Loucy (cell line): Measurements from ENCODE around the gene RGS9.

Experiments
- H2AFZ ChIP-seq: fragments of 200-600 bp; sonication (generic); 2 replicates; pipeline ENCODE4 v1.6.0; 2016; ENCODE audit warnings: antibody characterized with exemption, mild to moderate bottlenecking, low read length, moderate library complexity
- H3F3A ChIP-seq: fragments of 200-600 bp; 2 replicates; pipeline ENCODE4 v1.6.0; 2016; ENCODE audit warnings: antibody characterized with exemption, low read depth, mild to moderate bottlenecking
- H3K27me3 ChIP-seq: fragments of 200-600 bp; sonication (generic); 2 replicates; pipeline ENCODE4 v1.6.1; 2014; ENCODE audit warnings: low read length, mild to moderate bottlenecking; ENCODE audit not compliant: insufficient read depth, poor library complexity, severe bottlenecking
- H3K36me3 ChIP-seq: fragments of 200-600 bp; sonication (generic); 2 replicates; pipeline ENCODE4 v1.6.1; 2016; ENCODE audit warnings: low read length; ENCODE audit not compliant: insufficient read depth
- H3K4me1 ChIP-seq: fragments of 200-600 bp; sonication (generic); 2 replicates; pipeline ENCODE4 v1.5.1; 2014; ENCODE audit warnings: low read length, mild to moderate bottlenecking; ENCODE audit not compliant: insufficient read depth, poor library complexity, severe bottlenecking
- H3K4me2 ChIP-seq: fragments of 200-600 bp; sonication (generic); 2 replicates; pipeline ENCODE4 v1.6.0; 2014; ENCODE audit warnings: antibody characterized with exemption, low read length, low read depth, mild to moderate bottlenecking; ENCODE audit not compliant: poor library complexity, severe bottlenecking
- H3K4me3 ChIP-seq: fragments of 200-600 bp; sonication (generic); 2 replicates; pipeline ENCODE4 v1.5.1; 2014; ENCODE audit warnings: low read length, mild to moderate bottlenecking, mixed read lengths; ENCODE audit not compliant: poor library complexity, severe bottlenecking
- H3K79me2 ChIP-seq: fragments of 200-600 bp; sonication (generic); 2 replicates; pipeline ENCODE4 v1.6.1; 2014; ENCODE audit warnings: low read length; ENCODE audit not compliant: insufficient read depth
- H3K9ac ChIP-seq: fragments of 200-600 bp; sonication (generic); 2 replicates; pipeline ENCODE4 v1.6.0; 2014; ENCODE audit warnings: mild to moderate bottlenecking, low read depth, low read length, moderate library complexity; ENCODE audit not compliant: poor library complexity, severe bottlenecking
- H3K9me2 ChIP-seq: fragments of 200-600 bp; sonication (generic); replicated peaks from 2 replicates; pipeline ENCODE4 v1.6.1; 2016; ENCODE audit warnings: low read depth, low read length, mixed read lengths
- H3K9me3 ChIP-seq: fragments of 200-600 bp; sonication (generic); 2 replicates; pipeline ENCODE4 v1.6.1; 2014; ENCODE audit warnings: mild to moderate bottlenecking, antibody characterized with exemption, low read length, low read depth; ENCODE audit not compliant: insufficient read depth
- H4K20me1 ChIP-seq: fragments of 200-600 bp; sonication (generic); 2 replicates; pipeline ENCODE4 v1.6.0; 2014; ENCODE audit warnings: antibody characterized with exemption, low read length, mild to moderate bottlenecking; ENCODE audit not compliant: insufficient read depth, poor library complexity, severe bottlenecking
- EZH2phosphoT487 ChIP-seq: fragments of 200-600 bp; IDR thresholded peaks from 2 replicates; pipeline ENCODE4 v1.6.1; 2018; ENCODE audit warnings: antibody characterized with exemption, mild to moderate bottlenecking, moderate library complexity, borderline replicate concordance
- TF ChIP-seq, protein P1 (sequence below): fragments of 200-600 bp; sonication (generic); conservative IDR thresholded peaks from 2 replicates; pipeline ENCODE4 v1.5.1; 2014; ENCODE audit warnings: mild to moderate bottlenecking, antibody characterized with exemption, low read length

RGS9 gene

DNA sequence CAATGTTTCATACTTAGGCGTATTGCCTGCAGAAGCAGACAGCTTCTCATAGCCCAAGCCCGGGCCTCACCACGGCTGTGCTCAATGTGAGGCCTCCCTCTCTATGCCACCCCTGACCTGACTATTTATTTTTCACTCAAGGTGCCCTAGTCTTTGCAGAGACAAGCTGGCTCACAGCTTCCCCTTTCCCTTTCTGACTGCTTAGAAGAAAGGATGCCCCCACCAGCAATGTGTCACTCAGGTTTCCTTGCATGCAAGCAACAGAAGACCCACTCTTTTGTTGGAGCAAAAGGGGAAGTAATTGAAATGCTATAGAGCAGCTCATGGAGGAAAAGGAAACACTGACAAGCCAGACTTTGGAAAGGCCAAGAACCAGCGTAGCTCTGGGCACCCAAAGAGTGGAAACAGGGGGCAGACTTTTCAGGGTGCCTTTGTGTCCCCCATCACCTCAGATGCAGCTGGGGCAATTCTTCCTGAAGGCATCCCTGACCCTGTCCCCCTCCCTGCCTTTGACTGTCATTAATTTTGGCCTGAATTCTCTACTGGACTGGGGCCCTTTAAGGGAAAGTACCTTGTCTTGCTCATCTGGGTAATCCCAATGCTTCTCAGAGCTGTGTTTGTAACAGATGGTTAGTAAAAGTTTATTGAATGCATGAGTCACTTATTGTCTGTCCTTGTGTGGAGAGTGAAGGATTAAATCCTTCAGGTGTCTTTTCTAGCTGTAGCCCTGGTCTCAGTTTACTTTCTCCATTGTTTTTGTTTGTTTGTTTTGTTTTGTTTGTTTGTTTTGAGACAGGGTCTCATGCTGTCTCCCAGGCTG lies 17.8 kb downstream of the RGS9 start:
- Histone ChIP-seq H3K9ac (peak overlapping the region; percentile 62), H3K4me3 (peak overlapping the region; percentile 66)

DNA sequence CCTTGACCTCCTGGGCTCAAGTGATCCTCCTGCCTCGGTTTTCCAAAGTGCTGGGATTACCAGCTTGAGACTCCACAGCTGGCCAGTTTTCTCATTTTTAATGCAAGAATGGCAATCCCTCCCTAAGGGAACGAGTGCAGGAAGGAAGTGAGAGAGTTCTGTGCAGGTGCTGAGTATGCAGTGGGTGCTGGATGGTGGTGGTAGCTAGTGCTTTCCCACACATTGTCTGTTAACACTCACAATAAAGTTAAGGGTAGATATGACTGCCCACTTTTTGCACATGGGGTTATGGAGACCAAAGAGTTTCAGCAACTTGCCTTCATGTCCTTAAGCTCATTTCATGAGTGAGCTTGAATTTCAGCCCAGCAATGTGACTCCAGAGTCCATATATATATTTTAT lies 18.5 kb downstream of the RGS9 start:
- H3F3A ChIP-seq: no peaks in the 10 kb centered on the region
- no peaks in the 10 kb centered on the region for H3K27me3 ChIP-seq
- H3K9ac ChIP-seq: peak overlapping the region; percentile 62
- H3K36me3 ChIP-seq: peaks cover 3% of the 10 kb centered on the region; the same call in 1 of the 2 replicates
- peaks cover 56% of the 10 kb centered on the region for H3K4me1 ChIP-seq
- no peaks in the 10 kb centered on the region for H4K20me1 ChIP-seq
- no peaks in the 10 kb centered on the region for H3K9me2 ChIP-seq
- H3K9me3 ChIP-seq: no peaks in the 10 kb centered on the region
- no peaks in the 10 kb centered on the region for H3K79me2 ChIP-seq
- TF ChIP-seq, protein P1, sequence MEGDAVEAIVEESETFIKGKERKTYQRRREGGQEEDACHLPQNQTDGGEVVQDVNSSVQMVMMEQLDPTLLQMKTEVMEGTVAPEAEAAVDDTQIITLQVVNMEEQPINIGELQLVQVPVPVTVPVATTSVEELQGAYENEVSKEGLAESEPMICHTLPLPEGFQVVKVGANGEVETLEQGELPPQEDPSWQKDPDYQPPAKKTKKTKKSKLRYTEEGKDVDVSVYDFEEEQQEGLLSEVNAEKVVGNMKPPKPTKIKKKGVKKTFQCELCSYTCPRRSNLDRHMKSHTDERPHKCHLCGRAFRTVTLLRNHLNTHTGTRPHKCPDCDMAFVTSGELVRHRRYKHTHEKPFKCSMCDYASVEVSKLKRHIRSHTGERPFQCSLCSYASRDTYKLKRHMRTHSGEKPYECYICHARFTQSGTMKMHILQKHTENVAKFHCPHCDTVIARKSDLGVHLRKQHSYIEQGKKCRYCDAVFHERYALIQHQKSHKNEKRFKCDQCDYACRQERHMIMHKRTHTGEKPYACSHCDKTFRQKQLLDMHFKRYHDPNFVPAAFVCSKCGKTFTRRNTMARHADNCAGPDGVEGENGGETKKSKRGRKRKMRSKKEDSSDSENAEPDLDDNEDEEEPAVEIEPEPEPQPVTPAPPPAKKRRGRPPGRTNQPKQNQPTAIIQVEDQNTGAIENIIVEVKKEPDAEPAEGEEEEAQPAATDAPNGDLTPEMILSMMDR: no peak
- TF ChIP-seq EZH2phosphoT487: no peak
- peak overlapping the region; percentile 23; the same call in 1 of the 2 replicates for H2AFZ ChIP-seq
- peak overlapping the region; percentile 92 for H3K4me2 ChIP-seq
- H3K4me3 ChIP-seq: peak overlapping the region; percentile 66

More for the DNA sequence above, 17.8 kb downstream of the RGS9 start:
- TF ChIP-seq EZH2phosphoT487: no peak
- TF ChIP-seq, protein P1: no peak
- Histone ChIP-seq H3F3A (no peaks in the 10 kb centered on the region), H3K4me1 (peaks cover 56% of the 10 kb centered on the region), H3K9me3 (no peaks in the 10 kb centered on the region), H4K20me1 (no peaks in the 10 kb centered on the region), H2AFZ (peak overlapping the region; percentile 14), H3K36me3 (no peaks in the 10 kb centered on the region; the same call in 1 of the 2 replicates), H3K4me2 (peak overlapping the region; percentile 92), H3K27me3 (no peaks in the 10 kb centered on the region), H3K9me2 (no peaks in the 10 kb centered on the region), H3K79me2 (peaks cover under 1% of the 10 kb centered on the region; the same call in 1 of the 2 replicates)

DNA sequence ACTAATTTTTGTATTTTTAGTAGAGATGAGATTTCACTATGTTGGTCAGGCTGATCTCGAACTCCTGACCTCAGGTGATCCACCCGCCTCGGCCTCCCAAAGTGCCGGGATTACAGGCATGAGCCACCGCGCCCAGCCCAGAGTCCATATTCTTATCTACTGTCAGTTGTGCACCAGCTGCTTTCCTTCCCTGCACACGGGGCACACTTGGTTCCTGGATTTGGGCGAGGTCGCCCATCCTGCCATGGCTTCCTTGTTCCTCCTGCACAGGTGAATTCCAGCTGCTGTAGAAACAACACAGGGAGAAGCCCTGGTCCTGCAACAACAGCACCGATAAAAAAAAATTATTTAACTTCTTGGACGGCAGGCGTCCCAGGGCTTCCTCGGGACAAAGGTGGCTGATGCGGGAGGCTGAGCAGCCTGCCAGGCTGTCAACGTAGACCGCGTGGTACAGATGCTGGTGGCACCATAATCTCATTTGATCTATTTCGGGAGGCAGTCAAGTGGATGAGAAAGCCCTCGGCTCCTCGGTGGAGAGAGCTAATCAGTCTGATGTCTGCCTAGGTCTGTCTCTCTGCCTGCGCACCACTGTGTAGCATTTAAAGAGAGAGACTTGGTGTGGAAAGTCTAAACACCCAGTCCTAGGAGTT lies 19.1 kb downstream of the RGS9 start:
- Histone ChIP-seq H3K4me3 (no peak overlapping the region), H3K9me3 (no peaks in the 10 kb centered on the region), H3K27me3 (no peaks in the 10 kb centered on the region), H3K9me2 (no peaks in the 10 kb centered on the region), H4K20me1 (no peaks in the 10 kb centered on the region), H3K4me2 (peak overlapping the region; percentile 92), H3K9ac (peak overlapping the region; percentile 62), H2AFZ (no peak overlapping the region), H3K4me1 (peaks cover 56% of the 10 kb centered on the region), H3K79me2 (no peaks in the 10 kb centered on the region), H3F3A (no peaks in the 10 kb centered on the region), H3K36me3 (peaks cover 5% of the 10 kb centered on the region; the same call in 1 of the 2 replicates)
- no peak for TF ChIP-seq EZH2phosphoT487
- TF ChIP-seq, protein P1: no peak
